GM23338 (cell line): ENCODE measurements around the gene DAD1. TPM values are rescaled to one million over a fixed set of nuclear protein-coding genes. Genes with fewer than 3 reads are reported as not detected.
A peak's percentile ranks its signal among the peaks of the same experiment; 100 is the strongest.

Experiments used
- ATAC-seq: fragments of 200-7000 bp; cut with Tn5 transposase; 3 replicates; pipeline ENCODE4 v1.9.1; 2020
- DNase-seq: peaks from one replicate; pipeline ENCODE4 v3.0.0-alpha.2; 2015; ENCODE audit warnings: low spot score
- H2AFZ ChIP-seq: fragments of 200-600 bp; sonication (generic); 2 replicates; pipeline ENCODE4 v1.8.0; 2016; ENCODE audit warnings: antibody characterized with exemption, mild to moderate bottlenecking, moderate library complexity
- H3F3A ChIP-seq: fragments of 200-600 bp; sonication (generic); replicated peaks from 2 replicates; pipeline ENCODE4 v1.8.0; 2017; ENCODE audit warnings: antibody characterized with exemption, mixed run types, low read depth
- H3K27ac ChIP-seq: fragments of 200-600 bp; sonication (generic); 2 replicates; pipeline ENCODE4 v1.6.1; 2016; ENCODE audit warnings: low read depth
- H3K27me3 ChIP-seq: fragments of 200-600 bp; sonication (generic); 2 replicates; pipeline ENCODE4 v1.8.0; 2016; ENCODE audit warnings: mild to moderate bottlenecking, mixed run types, moderate library complexity; ENCODE audit not compliant: insufficient read depth
- H3K36me3 ChIP-seq: fragments of 200-600 bp; sonication (generic); 2 replicates; pipeline ENCODE4 v1.8.0; 2016; ENCODE audit warnings: mild to moderate bottlenecking; ENCODE audit not compliant: insufficient read depth
- H3K4me1 ChIP-seq: fragments of 200-600 bp; sonication (generic); 2 replicates; pipeline ENCODE4 v1.8.0; 2016; ENCODE audit warnings: mild to moderate bottlenecking, moderate library complexity; ENCODE audit not compliant: insufficient read depth
- H3K4me2 ChIP-seq: fragments of 200-600 bp; sonication (generic); 2 replicates; pipeline ENCODE4 v1.7.1; 2017; ENCODE audit warnings: mixed run types
- H3K4me3 ChIP-seq: fragments of 200-600 bp; sonication (generic); 2 replicates; pipeline ENCODE4 v1.6.1; 2016; ENCODE audit warnings: mixed run types
- H3K79me2 ChIP-seq: fragments of 200-600 bp; sonication (generic); replicated peaks from 2 replicates; pipeline ENCODE4 v1.8.0; 2017; ENCODE audit warnings: mild to moderate bottlenecking; ENCODE audit not compliant: insufficient read depth
- H3K9me2 ChIP-seq: fragments of 200-600 bp; sonication (generic); 2 replicates; pipeline ENCODE4 v1.8.0; 2017; ENCODE audit not compliant: insufficient read depth
- H4K20me1 ChIP-seq: fragments of 200-600 bp; sonication (generic); replicated peaks from 2 replicates; pipeline ENCODE4 v1.8.0; 2017; ENCODE audit warnings: mild to moderate bottlenecking; ENCODE audit not compliant: insufficient read depth
- H3K27ac Mint-ChIP-seq: 2 replicates; pipeline ENCODE4 v1.8.0; 2020; ENCODE audit warnings: inconsistent platforms, mild to moderate bottlenecking, moderate library complexity, mixed read lengths
- H3K27me3 Mint-ChIP-seq: 3 replicates; pipeline ENCODE4 v1.8.0; 2022; ENCODE audit warnings: low read depth, mild to moderate bottlenecking, moderate library complexity, mixed read lengths, inconsistent platforms; ENCODE audit not compliant: insufficient read depth, poor library complexity
- H3K36me3 Mint-ChIP-seq: 3 replicates; pipeline ENCODE4 v1.8.0; 2021; ENCODE audit warnings: low read depth, mild to moderate bottlenecking, inconsistent platforms, moderate library complexity, mixed read lengths
- H3K4me1 Mint-ChIP-seq: 3 replicates; pipeline ENCODE4 v1.8.0; 2020; ENCODE audit warnings: mild to moderate bottlenecking, inconsistent platforms, mixed read lengths
- H3K4me3 Mint-ChIP-seq: 3 replicates; pipeline ENCODE4 v1.8.0; 2021; ENCODE audit warnings: moderate library complexity, mild to moderate bottlenecking, inconsistent platforms, mixed read lengths
- H3K9me3 Mint-ChIP-seq: 3 replicates; pipeline ENCODE4 v1.8.0; 2020; ENCODE audit warnings: moderate library complexity, mild to moderate bottlenecking, inconsistent platforms, mixed read lengths
- CREB1 ChIP-seq: fragments of 250-450 bp; sonication (Bioruptor Pico); IDR thresholded peaks from 2 replicates; pipeline ENCODE4 v1.5.0; 2020; ENCODE audit warnings: low read depth, mild to moderate bottlenecking, moderate library complexity
- CTCF ChIP-seq, 2 experiments: fragments of 200-600 bp in 1 of 2; sonication (generic) in 1 of 2; conservative IDR thresholded peaks; 2 replicates each; pipeline versions ENCODE4 v1.5.1 to v1.6.1; 2016 to 2017; ENCODE audit warnings: antibody characterized with exemption in 2 of 2, low read depth in 2 of 2, mild to moderate bottlenecking in 2 of 2, moderate library complexity in 1 of 2
- ETS1 ChIP-seq: IDR thresholded peaks from 2 replicates; pipeline ENCODE4 v1.6.1; 2016; ENCODE audit warnings: antibody characterized with exemption
- EZH2 ChIP-seq: fragments of 200-600 bp; sonication (generic); IDR thresholded peaks from one replicate; pipeline ENCODE4 v1.8.0; 2017; ENCODE audit warnings: antibody characterized with exemption, mild to moderate bottlenecking, low read depth; ENCODE audit not compliant: unreplicated experiment
- EZH2phosphoT487 ChIP-seq: fragments of 200-600 bp; sonication (generic); IDR thresholded peaks from one replicate; pipeline ENCODE4 v1.8.1; 2018; ENCODE audit warnings: antibody characterized with exemption; ENCODE audit not compliant: unreplicated experiment
- JUNB ChIP-seq: IDR thresholded peaks from one replicate; pipeline ENCODE4 v1.6.1; 2016; ENCODE audit warnings: antibody characterized with exemption; ENCODE audit not compliant: unreplicated experiment
- POLR2AphosphoS5 ChIP-seq: IDR thresholded peaks from 2 replicates; pipeline ENCODE4 v1.6.1; 2016; ENCODE audit warnings: antibody characterized with exemption, low read depth
- REST ChIP-seq: IDR thresholded peaks from one replicate; pipeline ENCODE4 v1.6.1; 2018; ENCODE audit warnings: antibody characterized with exemption; ENCODE audit not compliant: unreplicated experiment
- ZNF114 ChIP-seq: fragments of 250-450 bp; sonication (Bioruptor Pico); IDR thresholded peaks from 2 replicates; pipeline ENCODE4 v1.5.0; 2020; ENCODE audit warnings: mild to moderate bottlenecking, moderate library complexity
- ZNF331 ChIP-seq: fragments of 250-450 bp; sonication (Bioruptor Pico); IDR thresholded peaks from 2 replicates; pipeline ENCODE4 v1.5.0; 2020; ENCODE audit warnings: low read depth, mild to moderate bottlenecking, moderate library complexity
- polyA plus RNA-seq: library from polyadenylated mRNA; unstranded; fragments of >200 nt; fragmentation: Nextera tagmentation; extraction: Ambion mirVana; gene quantifications from 2 replicates; pipeline ENCODE4 v1.2.1, GENCODE V29; 2016
- total RNA-seq: library from RNA; depleted of rRNA; stranded (reverse); fragments of >200 nt; shearing (Covaris generic); gene quantifications from 2 replicates; pipeline ENCODE4 v1.2.3, GENCODE V29; 2014

Gene DAD1
- total and polyA plus RNA-seq, 2 experiments from 2014 or later: 180 to 252 TPM

- TF ChIP-seq REST (no peak), ETS1 (no peak), CREB1 (CRISPR knock-in tag) (no peak), ZNF114 (CRISPR knock-in tag) (no peak), CTCF (conservative IDR thresholded peaks at IDR 0.05; ENCODE audit: low read depth in 2 of 2) (no peak), POLR2AphosphoS5 (no peak), ZNF331 (CRISPR knock-in tag) (no peak), JUNB (no peak), EZH2phosphoT487 (no peak)
Observed at GRCh38 chr14:22593601-22594000, 4.6 kb upstream of the DAD1 start (continued).

- Mint-ChIP-seq H3K4me1 (peaks cover 34% of the 10 kb centered on the region), H3K9me3 (peaks cover 5% of the 10 kb centered on the region; the same call in 1 of the 3 replicates), H3K36me3 (no peaks in the 10 kb centered on the region; the same call in 2 of the 3 replicates), H3K27ac (0 out of 2 replicates have a peak overlapping the region, but pooled peaks have one; percentile 7), H3K27me3 (peaks cover 13% of the 10 kb centered on the region), H3K4me3 (no peak overlapping the region; the same call in 2 of the 3 replicates)
- no peak overlapping the region for H3K27ac ChIP-seq
- no peaks in the 10 kb centered on the region for H4K20me1 ChIP-seq
- peaks cover 6% of the 10 kb centered on the region for H3K79me2 ChIP-seq
- H3K27me3 ChIP-seq: no peaks in the 10 kb centered on the region
- no peak overlapping the region for H3K4me3 ChIP-seq
- H2AFZ ChIP-seq: 0 out of 2 replicates have a peak overlapping the region, but pooled peaks have one; percentile 14
- 0 out of 2 replicates have a peak, but pooled peaks cover 5% of the 10 kb centered on the region for H3F3A ChIP-seq
- H3K4me2 ChIP-seq: 0 out of 2 replicates have a peak overlapping the region, but pooled peaks have one; percentile 23
- DNase-seq: no peak
- H3K4me1 ChIP-seq: peaks cover 8% of the 10 kb centered on the region
- no peaks in the 10 kb centered on the region for H3K36me3 ChIP-seq
- H3K9me2 ChIP-seq: no peaks in the 10 kb centered on the region
- ATAC-seq: no peak
- no peak for TF ChIP-seq REST
- no peak for TF ChIP-seq ETS1
- no peak for TF ChIP-seq CTCF (conservative IDR thresholded peaks at IDR 0.05; ENCODE audit: low read depth in 2 of 2)
- no peak for TF ChIP-seq EZH2
- TF ChIP-seq POLR2AphosphoS5: no peak
Observed at GRCh38 chr14:22593189-22593588, 4.2 kb upstream of the DAD1 start.
